GM18508 (cell line): ENCODE data around the gene TAS2R19.

Experiments used
- ATAC-seq: cut with Tn5 transposase; IDR thresholded peaks from one replicate; pipeline ENCODE4 v1.9.1; 2021; ENCODE audit warnings: moderate number of reproducible peaks; ENCODE audit not compliant: insufficient read depth, unreplicated experiment

Gene TAS2R19

DNA sequence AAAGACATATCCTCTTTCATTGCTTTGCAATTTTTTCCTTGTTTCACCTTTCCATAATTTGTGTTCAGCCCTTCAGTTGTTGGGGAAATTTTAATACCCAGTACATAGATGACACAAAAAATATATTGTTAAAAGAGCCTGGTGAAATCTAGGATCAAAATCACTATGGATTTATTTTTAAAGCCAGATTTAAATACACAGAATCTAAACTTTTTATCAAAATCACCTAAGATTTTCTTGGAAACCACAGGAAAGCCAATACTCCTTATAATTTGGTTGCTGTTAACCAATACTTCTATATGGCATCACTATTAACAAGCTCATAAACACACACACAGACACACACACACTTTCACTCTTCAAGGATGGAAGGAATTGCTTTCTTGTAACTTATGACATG lies 24.2 kb downstream of the TAS2R19 start, which contains the start of gene TAS2R20:
TAS2R20 (minus strand) TSS at position 101 of the 400 bp plus-strand sequence. CDS start 429 bp downstream, outside the sequence.
- ATAC-seq, result no peak

DNA sequence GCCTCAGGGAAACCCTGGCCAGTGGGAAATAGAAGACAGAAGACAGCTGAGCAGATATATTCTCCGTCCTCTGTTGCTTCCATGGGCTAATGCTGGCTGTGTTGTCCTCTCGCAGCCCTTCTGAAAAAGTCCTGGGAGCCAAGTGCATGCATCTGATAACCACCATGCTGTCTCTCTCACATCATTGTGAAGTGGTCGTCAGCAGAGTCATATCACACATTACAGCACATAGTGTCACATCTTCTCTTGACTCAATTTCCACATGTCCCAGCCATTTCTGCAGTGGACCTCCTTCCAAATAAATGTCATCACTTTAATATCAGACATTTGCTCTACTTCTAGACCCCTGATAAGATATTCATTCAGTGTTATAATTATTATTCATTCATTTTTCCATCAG lies 28.1 kb downstream of the TAS2R19 start:
- ATAC-seq, result no peak

DNA sequence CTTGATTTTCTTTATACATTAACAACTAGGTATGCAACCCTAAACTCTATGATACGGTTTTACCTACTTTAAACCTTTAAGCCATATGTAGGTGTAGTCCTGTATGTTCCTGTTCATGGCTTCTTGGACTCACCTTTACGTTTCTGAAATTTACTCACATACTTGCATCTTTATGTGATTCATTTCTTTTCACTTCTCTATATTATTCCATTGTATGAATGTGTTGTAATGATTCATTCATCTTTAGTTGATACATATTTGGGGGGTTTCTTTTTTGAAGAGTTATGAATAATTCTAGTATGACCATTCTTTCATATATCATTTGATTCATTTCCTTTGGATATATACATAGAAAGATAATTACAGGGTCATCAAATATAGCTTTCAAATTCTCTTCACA lies 33.3 kb downstream of the TAS2R19 start:
- ATAC-seq, result no peak

DNA sequence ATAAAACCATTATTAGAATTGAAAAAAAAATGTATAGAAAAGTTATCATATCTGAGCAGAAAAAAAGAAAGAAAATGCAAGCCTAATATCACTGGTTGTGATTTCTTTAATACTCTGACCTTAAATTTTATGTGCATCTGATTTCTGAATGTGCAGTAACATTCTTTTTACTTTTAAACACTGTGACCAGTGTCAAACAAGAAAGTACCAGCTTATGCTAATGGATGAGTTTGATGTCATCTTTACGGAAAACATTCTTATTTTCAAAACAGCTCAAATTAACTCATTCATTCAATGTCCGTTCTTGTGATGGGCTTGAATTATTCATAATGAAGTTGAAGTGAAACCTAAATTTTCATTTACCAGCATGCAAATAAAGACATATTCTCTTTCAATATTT lies 35.6 kb downstream of the TAS2R19 start, which contains the start of gene TAS2R50:
TAS2R50 (minus strand) TSS at position 101 of the 400 bp plus-strand sequence; CDS start at position 49, 52 bp downstream.
- ATAC-seq, result no peak

DNA sequence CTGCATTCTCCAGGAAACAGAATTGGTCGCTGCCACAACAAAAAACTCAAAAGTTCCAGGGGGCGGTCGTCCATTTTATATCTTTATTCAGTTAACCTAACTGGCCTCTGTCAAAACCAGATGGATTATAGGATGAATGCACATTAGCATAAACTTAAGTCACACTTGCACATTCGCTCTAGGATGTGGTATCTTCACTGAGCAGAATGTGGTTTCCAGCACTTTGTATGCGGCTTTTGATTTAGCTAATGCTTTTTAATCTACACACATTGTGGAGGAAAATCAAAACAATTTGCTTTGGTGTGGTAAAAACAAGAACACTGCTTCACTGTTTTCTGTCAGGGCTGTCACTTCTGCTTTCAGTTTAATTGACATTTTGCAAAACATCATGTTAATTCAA lies 40.2 kb downstream of the TAS2R19 start:
- no peak for ATAC-seq

DNA sequence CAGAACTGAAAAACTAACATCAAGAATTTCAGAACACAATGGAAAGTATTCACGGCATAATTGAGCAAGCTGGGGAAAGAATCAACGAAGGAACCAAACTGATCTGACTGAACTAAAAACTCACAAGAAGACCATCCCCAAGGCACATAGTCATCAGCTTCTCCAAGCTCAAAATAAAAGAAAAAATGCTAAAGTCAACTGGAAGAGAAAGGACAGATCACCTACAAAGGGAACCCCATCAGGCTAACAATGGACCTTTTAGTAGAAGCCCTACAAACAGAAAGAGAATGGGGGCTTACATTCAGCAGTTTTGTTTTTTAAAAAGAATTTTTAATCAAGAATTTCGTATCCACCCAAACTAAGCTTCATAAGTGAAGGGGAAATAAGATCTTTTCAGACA lies 47.5 kb downstream of the TAS2R19 start:
- no peak for ATAC-seq
